K562 (cell line): Measurements from ENCODE around the gene KCNQ2. TPM values are rescaled to one million over a fixed set of nuclear protein-coding genes. Genes with fewer than 3 reads are reported as not detected.

ENCODE experiments used
- ATAC-seq: fragments of 200-7000 bp; cut with Tn5 transposase; 3 replicates; pipeline ENCODE4 v1.9.1; 2020; ENCODE audit warnings: moderate library complexity
- BruUV-seq: library from RNA; stranded (reverse); fragments of 400-500 nt; replicated peaks from 2 replicates; lab custom pipeline; 2021; lab: Mats Ljungman, UMichigan
- CTCF ChIA-PET: fragments of 300-600 bp; formaldehyde crosslinking; extraction: SDS; loops from one replicate; lab custom pipeline; 2021; ENCODE audit warnings: low intra/inter-chr PET ratio; lab: Yijun Ruan, JAX
- POLR2A ChIA-PET: fragments of 300-600, 350-650 bp; sonication (Branson Sonifier 250); formaldehyde crosslinking; extraction: SDS; loops from one replicate; lab custom pipeline; 2021; ENCODE audit warnings: antibody characterized with exemption, inconsistent platforms; lab: Yijun Ruan, JAX
- DNase-seq, 4 experiments: peaks; one replicate each; pipeline versions ENCODE4 v3.0.0 to v3.0.0-alpha.2; 2011 to 2018; ENCODE audit warnings: low spot score in 3 of 4, mixed read lengths in 3 of 4; ENCODE audit errors: extremely low read depth in 1 of 4
- FAIRE-seq: peaks from 2 replicates; lab custom pipeline; 2011; peaks lifted over from hg19 to GRCh38; lab: Jason Lieb, UNC
- H2AFZ ChIP-seq: 2 replicates; pipeline ENCODE4 v1.6.0; 2011; ENCODE audit warnings: low read depth, low read length, control low read depth, inconsistent platforms
- H3K27ac ChIP-seq: fragments of 200-600 bp; 3 replicates; pipeline ENCODE4 v1.8.0; 2011; ENCODE audit warnings: low read depth, mild to moderate bottlenecking, control low read depth, inconsistent platforms, low read length, moderate library complexity, mixed read lengths; ENCODE audit errors: extremely low read depth
- H3K27me3 ChIP-seq, 2 experiments: fragments of 300-600 bp in 1 of 2; 2 replicates in 1 of 2; 3 replicates in 1 of 2; pipeline versions ENCODE4 v1.6.0 to v1.8.0; 2011; ENCODE audit warnings: inconsistent platforms in 2 of 2, low read length in 2 of 2, mild to moderate bottlenecking in 1 of 2, mixed read lengths in 1 of 2, moderate library complexity in 1 of 2; ENCODE audit not compliant: control insufficient read depth in 2 of 2, insufficient read depth in 2 of 2
- H3K36me3 ChIP-seq: fragments of 300-600 bp; 3 replicates; pipeline ENCODE4 v1.8.0; 2011; ENCODE audit warnings: mild to moderate bottlenecking, low read length, inconsistent platforms; ENCODE audit not compliant: control insufficient read depth, insufficient read depth
- H3K4me1 ChIP-seq, 2 experiments: fragments of 200-600 bp in 1 of 2; replicated peaks in 1 of 2; 2 replicates in 1 of 2; 3 replicates in 1 of 2; pipeline versions ENCODE4 v1.5.1 to v1.8.0; 2011; ENCODE audit warnings: inconsistent platforms in 2 of 2, low read length in 2 of 2, mild to moderate bottlenecking in 1 of 2, mixed read lengths in 1 of 2, moderate library complexity in 1 of 2; ENCODE audit not compliant: control insufficient read depth in 2 of 2, insufficient read depth in 2 of 2
- H3K4me2 ChIP-seq: 2 replicates; pipeline ENCODE4 v1.6.1; 2011; ENCODE audit warnings: low read length, control low read depth, inconsistent platforms, mixed read lengths; ENCODE audit not compliant: insufficient read depth
- H3K4me3 ChIP-seq: fragments of 200-600 bp; sonication (generic), shearing (Covaris generic); 2 replicates; pipeline ENCODE4 v1.5.1; 2016; ENCODE audit warnings: control low read depth, inconsistent platforms
- H3K79me2 ChIP-seq: fragments of 200-600 bp; 3 replicates; pipeline ENCODE4 v1.8.0; 2011; ENCODE audit warnings: low read length, inconsistent platforms; ENCODE audit not compliant: control insufficient read depth, insufficient read depth
- H3K9ac ChIP-seq, 2 experiments: 2 replicates each; pipeline versions ENCODE4 v1.6.0 to v1.6.1; 2011; ENCODE audit warnings: low read depth in 2 of 2, low read length in 2 of 2, control low read depth in 1 of 2, inconsistent platforms in 1 of 2, mild to moderate bottlenecking in 1 of 2, mixed read lengths in 1 of 2; ENCODE audit not compliant: insufficient read depth in 1 of 2
- H3K9me1 ChIP-seq: one replicate; pipeline ENCODE4 v1.6.0; 2011; ENCODE audit warnings: inconsistent platforms, mild to moderate bottlenecking, low read length, moderate library complexity; ENCODE audit not compliant: control insufficient read depth, insufficient read depth
- H3K9me3 ChIP-seq: replicated peaks from 2 replicates; pipeline ENCODE4 v1.5.1; 2011; ENCODE audit warnings: low read depth, low read length, inconsistent platforms; ENCODE audit not compliant: control insufficient read depth, insufficient read depth
- H4K20me1 ChIP-seq: replicated peaks from 2 replicates; pipeline ENCODE4 v1.6.1; 2011; ENCODE audit warnings: low read length, inconsistent platforms, mixed read lengths; ENCODE audit not compliant: control insufficient read depth, insufficient read depth
- CHD2 ChIP-seq: IDR thresholded peaks from 2 replicates; pipeline ENCODE4 v1.6.1; 2011; ENCODE audit warnings: low read depth, low read length
- ELK3 ChIP-seq: fragments of 450-650 bp; formaldehyde crosslinking; IDR thresholded peaks from 2 replicates; pipeline ENCODE4 v1.4.0; 2020; ENCODE audit warnings: mild to moderate bottlenecking
- FIP1L1 ChIP-seq: fragments of 200-400 bp; formaldehyde crosslinking; IDR thresholded peaks from 2 replicates; pipeline ENCODE4 v1.6.1; 2018; ENCODE audit warnings: mild to moderate bottlenecking, low read depth, low read length; ENCODE audit not compliant: poor library complexity, severe bottlenecking
- FOXA1 ChIP-seq: fragments of 450-650 bp; IDR thresholded peaks from 2 replicates; pipeline ENCODE4 v1.6.1; 2016; ENCODE audit warnings: mild to moderate bottlenecking, borderline replicate concordance
- JUNB ChIP-seq: fragments of 450-650 bp; formaldehyde crosslinking; conservative IDR thresholded peaks from 2 replicates; pipeline ENCODE4 v1.4.0; 2020; ENCODE audit warnings: mild to moderate bottlenecking
- KAT7 ChIP-seq: sonication (generic); formaldehyde crosslinking; IDR thresholded peaks from 2 replicates; pipeline ENCODE4 v1.8.0; 2022; ENCODE audit warnings: missing genetic modification reagents, mild to moderate bottlenecking, borderline replicate concordance
- MXI1 ChIP-seq: IDR thresholded peaks from 2 replicates; pipeline ENCODE4 v1.6.1; 2011; ENCODE audit warnings: low read depth, mild to moderate bottlenecking, improper control_type of control experiment, low read length
- RBM17 ChIP-seq: fragments of 200-400 bp; formaldehyde crosslinking; IDR thresholded peaks from 2 replicates; pipeline ENCODE4 v1.6.1; 2017; ENCODE audit warnings: low read depth, mild to moderate bottlenecking, low read length, borderline replicate concordance
- SMAD3 ChIP-seq: fragments of 450-650 bp; formaldehyde crosslinking; conservative IDR thresholded peaks from 2 replicates; pipeline ENCODE4 v1.4.0; 2020; ENCODE audit warnings: mild to moderate bottlenecking
- TRIM24 ChIP-seq, 2 experiments: fragments of 450-650 bp; IDR thresholded peaks; 2 replicates each; pipeline ENCODE4 v1.6.1; 2016
- ZBTB43 ChIP-seq: sonication (generic); formaldehyde crosslinking; IDR thresholded peaks from 2 replicates; pipeline ENCODE4 v1.8.0; 2023; ENCODE audit warnings: mild to moderate bottlenecking, missing genetic modification reagents
- ZFPM2 ChIP-seq: fragments of 250-450 bp; sonication (Bioruptor Pico); IDR thresholded peaks from 2 replicates; pipeline ENCODE4 v1.5.1; 2022; ENCODE audit warnings: mild to moderate bottlenecking
- ZNF436 ChIP-seq: fragments of 250-450, 450-650 bp; sonication (Bioruptor Pico); formaldehyde crosslinking; IDR thresholded peaks from 2 replicates; pipeline ENCODE4 v1.7.0; 2020; ENCODE audit warnings: mild to moderate bottlenecking
- ZNF561 ChIP-seq: fragments of 450-650 bp; formaldehyde crosslinking; conservative IDR thresholded peaks from 2 replicates; pipeline ENCODE4 v1.4.0; 2020; ENCODE audit warnings: mild to moderate bottlenecking, moderate library complexity
- ZNF584 ChIP-seq: fragments of 200-800 bp; sonication (Bioruptor generic); IDR thresholded peaks from 2 replicates; pipeline ENCODE4 v1.6.1; 2016; ENCODE audit warnings: low read depth, mild to moderate bottlenecking, missing genetic modification characterization, missing compliant biosample characterization
- WGBS: fragments of 100-300 bp; shearing (Covaris generic); methylation state at CpG from one replicate; pipeline ENCODE4 v1.1.6; 2016; ENCODE audit warnings: low coverage, mixed read lengths; ENCODE audit not compliant: insufficient coverage; ENCODE audit errors: missing lambda C conversion rate; 5-methylcytosine and 5-hydroxymethylcytosine counted together
- in situ Hi-C: fragments of 300-500 bp; cut with MboI; formaldehyde crosslinking; loops from 4 replicates; pipeline ENCODE4 v1.15.0; 2018; ENCODE audit warnings: inconsistent platforms, mixed read lengths
- intact Hi-C: fragments of 100-400 bp; cut with micrococcal nuclease; formaldehyde crosslinking; loops from 2 replicates; pipeline ENCODE4 v1.14.2; 2022
- polyA plus RNA-seq, 8 experiments: library from polyadenylated mRNA; depleted of rRNA in 4 of 8; stranded (reverse) in 5 of 8; unstranded in 3 of 8; fragments of >200 nt; fragmentation: Nextera tagmentation in 2 of 8; fragmentation: Illumina TruSeq in 1 of 8; extraction: Ambion mirVana in 2 of 8; extraction: Trizol in 1 of 8; gene quantifications; 2 replicates each; pipeline versions ENCODE4 v1.2.1 to v1.2.3, GENCODE V29; 2011 to 2014; ENCODE audit warnings: inconsistent platforms in 1 of 8, missing spikeins in 1 of 8
- total RNA-seq, 7 experiments: library from RNA; depleted of rRNA in 6 of 7; stranded (reverse); fragments of >200 nt in 6 of 7; fragmentation: Illumina TruSeq in 2 of 7; extraction: Trizol in 2 of 7; gene quantifications; 2 replicates each; pipeline versions ENCODE4 v1.2.1 to v1.2.3, GENCODE V29; 2011 to 2021; ENCODE audit warnings: low replicate concordance in 1 of 7
- TF ChIP-seq, protein P1 (sequence below): fragments of 150-350 bp; conservative IDR thresholded peaks from 2 replicates; pipeline ENCODE4 v1.6.1; 2014; ENCODE audit warnings: low read length
- TF ChIP-seq, protein P2 (sequence below): fragments of 250-450 bp; sonication (Bioruptor Pico); IDR thresholded peaks from 2 replicates; pipeline ENCODE4 v1.8.0; 2021; ENCODE audit warnings: moderate library complexity, mild to moderate bottlenecking, inconsistent platforms

Gene KCNQ2
- total and polyA plus RNA-seq, 9 of the 15 experiments (the other 6 are each of a cell fraction or from before 2014, with no cell fraction given): 0.13 to 0.16 TPM; not detected in 7

- Histone ChIP-seq H3K36me3 (no peaks in the 10 kb centered on the region), H3K4me2 (no peak overlapping the region), H3K9me1 (no peaks in the 10 kb centered on the region), H3K9ac (no peak overlapping the region), H2AFZ (no peak overlapping the region), H3K4me1 (peaks cover 0 to 17% of the 10 kb centered on the region in 2 experiments; a peak in 2 of 5 replicates), H3K27ac (no peak overlapping the region), H3K79me2 (no peaks in the 10 kb centered on the region), H3K4me3 (no peak overlapping the region), H4K20me1 (peaks cover 10% of the 10 kb centered on the region; the same call in 1 of the 2 replicates), H3K27me3 (peaks cover 6 to 67% of the 10 kb centered on the region in 2 experiments; a peak in 4 of 5 replicates), H3K9me3 (no peaks in the 10 kb centered on the region)
- DNase-seq: no peak
- no peak for TF ChIP-seq ZNF436 (CRISPR knock-in tag)
- TF ChIP-seq KAT7 (CRISPR knock-in tag): no peak
- no peak for TF ChIP-seq FIP1L1
- no peak for TF ChIP-seq ZBTB43 (CRISPR knock-in tag)
- no peak for TF ChIP-seq ELK3
- no peak for TF ChIP-seq JUNB (CRISPR knock-in tag)
- no peak for TF ChIP-seq TRIM24 (IDR thresholded peaks at IDR 0.05)
- TF ChIP-seq SMAD3 (CRISPR knock-in tag): no peak
- TF ChIP-seq MXI1: no peak
- no peak for TF ChIP-seq FOXA1
- TF ChIP-seq, protein P1, sequence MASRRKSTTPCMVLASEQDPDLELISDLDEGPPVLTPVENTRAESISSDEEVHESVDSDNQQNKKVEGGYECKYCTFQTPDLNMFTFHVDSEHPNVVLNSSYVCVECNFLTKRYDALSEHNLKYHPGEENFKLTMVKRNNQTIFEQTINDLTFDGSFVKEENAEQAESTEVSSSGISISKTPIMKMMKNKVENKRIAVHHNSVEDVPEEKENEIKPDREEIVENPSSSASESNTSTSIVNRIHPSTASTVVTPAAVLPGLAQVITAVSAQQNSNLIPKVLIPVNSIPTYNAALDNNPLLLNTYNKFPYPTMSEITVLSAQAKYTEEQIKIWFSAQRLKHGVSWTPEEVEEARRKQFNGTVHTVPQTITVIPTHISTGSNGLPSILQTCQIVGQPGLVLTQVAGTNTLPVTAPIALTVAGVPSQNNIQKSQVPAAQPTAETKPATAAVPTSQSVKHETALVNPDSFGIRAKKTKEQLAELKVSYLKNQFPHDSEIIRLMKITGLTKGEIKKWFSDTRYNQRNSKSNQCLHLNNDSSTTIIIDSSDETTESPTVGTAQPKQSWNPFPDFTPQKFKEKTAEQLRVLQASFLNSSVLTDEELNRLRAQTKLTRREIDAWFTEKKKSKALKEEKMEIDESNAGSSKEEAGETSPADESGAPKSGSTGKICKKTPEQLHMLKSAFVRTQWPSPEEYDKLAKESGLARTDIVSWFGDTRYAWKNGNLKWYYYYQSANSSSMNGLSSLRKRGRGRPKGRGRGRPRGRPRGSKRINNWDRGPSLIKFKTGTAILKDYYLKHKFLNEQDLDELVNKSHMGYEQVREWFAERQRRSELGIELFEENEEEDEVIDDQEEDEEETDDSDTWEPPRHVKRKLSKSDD: no peak
- no peak for TF ChIP-seq ZNF561
- TF ChIP-seq CHD2: no peak
- no peak for TF ChIP-seq RBM17
- TF ChIP-seq, protein P2, sequence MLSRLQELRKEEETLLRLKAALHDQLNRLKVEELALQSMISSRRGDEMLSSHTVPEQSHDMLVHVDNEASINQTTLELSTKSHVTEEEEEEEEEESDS (CRISPR knock-in tag): no peak
- TF ChIP-seq ZNF584 (CRISPR knock-in tag): no peak
- TF ChIP-seq ZFPM2 (CRISPR knock-in tag): no peak
- no peak for FAIRE-seq
- POLR2A ChIA-PET: interaction anchor here (0.6 to 1.0 kb wide), 3 partner anchors 8 to 75 kb away, joined by 3 to 4 read pairs (median 3); no protein-coding TSS in a partner anchor
- intact Hi-C loops (no loop called here), in situ Hi-C loops (no loop called here)
- CTCF ChIA-PET: no interaction called here
- WGBS: under 1% methylated on average over 28 of the region's 32 CpGs
- no peak for ATAC-seq
- BruUV-seq: no TSS peak
Observed at GRCh38 chr20:63394069-63394919, 78.2 kb downstream of the KCNQ2 start.
